ENCODE data around the gene C1QB. TPM values are rescaled to one million over a fixed set of nuclear protein-coding genes. Genes with fewer than 3 reads are reported as not detected.

The C1QB gene
- total and polyA plus RNA-seq, 9 of the 15 experiments (the other 6 are each of a cell fraction or from before 2014, with no cell fraction given): 0.55 TPM; not detected in 8

DNA sequence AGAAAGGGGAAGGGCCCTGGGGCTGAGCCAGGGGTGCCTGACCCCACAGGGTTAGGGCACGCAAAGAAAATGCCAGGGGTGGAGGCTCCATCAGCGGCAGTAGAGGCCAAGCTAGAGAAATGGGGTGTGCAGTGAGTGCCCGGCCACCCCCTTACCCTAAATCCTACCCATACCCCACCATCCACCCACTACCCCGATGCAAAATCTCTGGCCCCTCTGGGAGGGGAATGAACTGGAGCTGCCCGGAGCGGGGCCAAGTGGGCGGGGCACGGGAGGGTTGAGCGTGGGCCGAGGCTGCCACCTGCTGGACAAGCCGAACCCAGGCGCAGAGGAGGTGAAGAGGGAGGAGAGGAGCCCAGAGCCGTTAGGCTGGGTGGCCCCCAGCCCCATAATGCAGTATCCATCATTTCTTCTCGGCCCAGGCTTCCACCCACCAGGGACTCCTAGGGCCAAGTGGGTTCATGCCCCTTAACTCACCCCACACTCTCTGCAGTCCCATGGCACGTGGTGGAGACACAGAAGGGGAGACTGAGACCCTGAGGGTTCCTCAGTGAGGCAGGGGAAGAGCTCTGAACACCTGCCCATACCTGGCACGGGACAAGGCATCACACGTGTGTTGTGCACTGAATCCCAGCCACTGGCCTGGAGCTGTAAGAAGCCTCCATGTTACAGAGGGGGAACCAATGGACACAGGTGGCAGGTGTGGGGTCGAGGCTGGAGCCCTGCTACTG lies 11.0 kb upstream of the C1QB start (continued):
- TF ChIP-seq REST (IDR thresholded peaks at IDR 0.05; ENCODE audit: borderline replicate concordance) (peak; percentile 90), REST (CRISPR knock-in tag; IDR thresholded peaks at IDR 0.05; ENCODE audit: low read depth) (no peak), CHD4 (IDR thresholded peaks at IDR 0.05; ENCODE audit: insufficient read depth, insufficient replicate concordance, low read depth, low read length, poor library complexity, severe bottlenecking) (no peak), ZNF184 (CRISPR knock-in tag; IDR thresholded peaks at IDR 0.05) (no peak), NFIC (IDR thresholded peaks at IDR 0.05) (peak; percentile 89), SP1 (CRISPR knock-in tag; IDR thresholded peaks at IDR 0.05) (peak; percentile 96), KLF16 (IDR thresholded peaks at IDR 0.05) (peak; percentile 55; the same call in 1 of the 2 replicates), KLF13 (tag; IDR thresholded peaks at IDR 0.05; ENCODE audit: borderline replicate concordance, low read depth) (peak; percentile 100), GATA2 (CRISPR knock-in tag; IDR thresholded peaks at IDR 0.05) (no peak), MAZ (CRISPR knock-in tag; conservative IDR thresholded peaks at IDR 0.05 in 1 of 2, IDR thresholded peaks at IDR 0.05 in 1 of 2) (peak; percentile 70 to 71), RB1 (IDR thresholded peaks at IDR 0.05; ENCODE audit: low read depth) (0 out of 2 replicates have a peak, but pooled peaks have one; percentile 56), ZNF584 (CRISPR knock-in tag; IDR thresholded peaks at IDR 0.05; ENCODE audit: low read depth) (no peak)
- TF ChIP-seq, protein P1, sequence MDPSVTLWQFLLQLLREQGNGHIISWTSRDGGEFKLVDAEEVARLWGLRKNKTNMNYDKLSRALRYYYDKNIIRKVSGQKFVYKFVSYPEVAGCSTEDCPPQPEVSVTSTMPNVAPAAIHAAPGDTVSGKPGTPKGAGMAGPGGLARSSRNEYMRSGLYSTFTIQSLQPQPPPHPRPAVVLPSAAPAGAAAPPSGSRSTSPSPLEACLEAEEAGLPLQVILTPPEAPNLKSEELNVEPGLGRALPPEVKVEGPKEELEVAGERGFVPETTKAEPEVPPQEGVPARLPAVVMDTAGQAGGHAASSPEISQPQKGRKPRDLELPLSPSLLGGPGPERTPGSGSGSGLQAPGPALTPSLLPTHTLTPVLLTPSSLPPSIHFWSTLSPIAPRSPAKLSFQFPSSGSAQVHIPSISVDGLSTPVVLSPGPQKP (CRISPR knock-in tag; IDR thresholded peaks at IDR 0.05): no peak

Measured in K562 (cell line).